ENCODE results near the gene NME5. TPM values are rescaled to one million over a fixed set of nuclear protein-coding genes. Genes with fewer than 3 reads are reported as not detected.

NME5 gene
- total RNA-seq, 1 donor from 2014 or later, result not detected

- Mint-ChIP-seq H3K36me3 (ENCODE audit: low read depth) (no peaks in the 10 kb centered on the region), H3K4me3 (no peak overlapping the region), H3K4me1 (peaks cover 7% of the 10 kb centered on the region), H3K27ac (no peak overlapping the region), H3K9me3 (no peaks in the 10 kb centered on the region), H3K27me3 (peaks cover 5% of the 10 kb centered on the region)
- no peak for TF ChIP-seq CTCF (IDR thresholded peaks at IDR 0.05)
- ChIA-PET POLR2A (no interaction called here), CTCF (interaction anchor here (1.0 kb wide), 1 partner anchor 36 kb away, joined by 3 read pairs; no protein-coding TSS in a partner anchor)
- no peak for DNase-seq
- no peak for ATAC-seq (ENCODE audit: low read depth)
- intact Hi-C loops (cut with micrococcal nuclease), result no loop called here
These were observed 42.0 kb downstream of the NME5 start for GRCh38 chr5:138096997-138097828.

DNA sequence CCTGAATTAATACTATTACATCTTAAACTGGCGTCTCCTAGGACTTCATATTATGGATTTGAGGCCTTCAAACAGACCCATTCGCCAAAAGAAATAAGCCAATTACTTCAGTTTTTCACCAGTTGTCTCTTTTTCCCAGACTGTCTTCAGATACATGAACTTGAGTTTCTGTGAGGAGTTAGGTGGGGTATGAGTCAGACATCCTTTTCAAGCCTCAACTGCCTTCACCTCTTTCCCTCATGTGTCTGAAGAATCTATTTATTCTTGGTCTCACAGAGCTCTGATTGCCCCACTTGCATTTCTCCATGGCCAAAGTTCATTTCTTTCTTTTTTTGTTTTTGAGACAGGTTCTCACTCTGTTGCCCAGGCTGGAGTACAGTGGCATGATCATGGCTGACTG, 42.9 kb downstream of the NME5 start:
- no peak overlapping the region for H3K4me3 Mint-ChIP-seq
- TF ChIP-seq CTCF (IDR thresholded peaks at IDR 0.05), result no peak
- DNase-seq, result no peak
- ChIA-PET CTCF (interaction anchor here (1.0 kb wide), 1 partner anchor 37 kb away, joined by 3 read pairs; no protein-coding TSS in a partner anchor), POLR2A (no interaction called here)
- H3K27me3 Mint-ChIP-seq, result peaks cover 7% of the 10 kb centered on the region
- no peak for ATAC-seq (ENCODE audit: low read depth)
- peaks cover 2% of the 10 kb centered on the region for H3K4me1 Mint-ChIP-seq
- H3K9me3 Mint-ChIP-seq, result no peaks in the 10 kb centered on the region
- no peak overlapping the region for H3K27ac Mint-ChIP-seq
- H3K36me3 Mint-ChIP-seq (ENCODE audit: low read depth), result no peaks in the 10 kb centered on the region
- intact Hi-C loops (cut with micrococcal nuclease), result no loop called here

GRCh38 chr5:138095100-138095907, 43.9 kb downstream of the NME5 start:
- ChIA-PET CTCF (no interaction called here), POLR2A (no interaction called here)
- ATAC-seq (ENCODE audit: low read depth) (no peak), DNase-seq (no peak)
- no peak overlapping the region for H3K4me3 Mint-ChIP-seq
- H3K27me3 Mint-ChIP-seq, result peaks cover 13% of the 10 kb centered on the region
- intact Hi-C loops (cut with micrococcal nuclease), result no loop called here
- H3K4me1 Mint-ChIP-seq, result no peaks in the 10 kb centered on the region
- no peaks in the 10 kb centered on the region for H3K9me3 Mint-ChIP-seq
- H3K36me3 Mint-ChIP-seq (ENCODE audit: low read depth), result no peaks in the 10 kb centered on the region
- TF ChIP-seq CTCF (IDR thresholded peaks at IDR 0.05), result no peak
- H3K27ac Mint-ChIP-seq, result no peak overlapping the region

DNA sequence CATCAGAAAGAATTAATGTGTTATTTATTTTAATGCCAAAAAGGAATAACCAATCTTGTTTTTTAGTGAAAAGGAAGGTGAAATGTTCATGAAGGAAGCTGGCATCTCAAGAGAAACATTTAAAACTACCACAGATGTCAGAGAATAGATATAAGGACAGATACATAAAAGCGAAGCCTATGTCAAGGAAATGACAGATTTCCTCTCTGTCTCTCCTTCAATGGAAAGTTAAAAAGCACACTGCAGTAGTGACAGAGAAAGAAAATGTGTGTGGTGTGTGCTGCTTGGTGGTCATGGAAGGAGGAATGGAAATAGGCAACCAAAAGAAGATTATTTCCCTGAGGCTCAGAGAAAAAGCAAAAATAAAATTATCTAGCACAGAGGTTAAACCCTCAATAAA, 46.2 kb downstream of the NME5 start:
- TF ChIP-seq CTCF (IDR thresholded peaks at IDR 0.05), result no peak
- H3K9me3 Mint-ChIP-seq, result no peaks in the 10 kb centered on the region
- no peaks in the 10 kb centered on the region for H3K4me1 Mint-ChIP-seq
- ChIA-PET POLR2A (no interaction called here), CTCF (no interaction called here)
- H3K4me3 Mint-ChIP-seq, result no peak overlapping the region
- ATAC-seq (ENCODE audit: low read depth) (no peak), DNase-seq (no peak)
- H3K27me3 Mint-ChIP-seq, result peaks cover 11% of the 10 kb centered on the region
- no peak overlapping the region for H3K27ac Mint-ChIP-seq
- intact Hi-C loops (cut with micrococcal nuclease), result no loop called here
- H3K36me3 Mint-ChIP-seq (ENCODE audit: low read depth), result no peaks in the 10 kb centered on the region

DNA sequence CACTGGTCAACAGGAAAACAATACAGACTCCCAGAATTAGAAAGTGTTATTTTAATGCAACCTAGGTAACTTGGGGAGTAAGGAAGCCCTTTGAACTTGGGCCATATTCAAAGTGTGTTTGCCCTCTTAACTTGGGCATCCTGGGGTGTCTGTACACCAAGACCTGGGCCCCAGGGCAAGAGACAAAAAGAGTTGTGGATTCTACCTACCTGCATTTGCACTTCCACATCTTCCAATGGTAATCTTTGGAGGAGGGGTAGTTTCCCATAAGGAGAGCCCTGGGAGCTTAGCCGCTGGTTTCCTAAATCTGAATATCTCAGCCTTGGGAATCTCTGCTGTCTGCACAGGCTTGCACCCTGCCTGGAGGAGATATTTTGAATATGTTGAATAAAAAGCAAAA, 46.9 kb downstream of the NME5 start:
- no peak overlapping the region for H3K4me3 Mint-ChIP-seq
- DNase-seq, result no peak
- POLR2A ChIA-PET, result no interaction called here
- H3K36me3 Mint-ChIP-seq (ENCODE audit: low read depth), result no peaks in the 10 kb centered on the region
- H3K4me1 Mint-ChIP-seq, result no peaks in the 10 kb centered on the region
- H3K27ac Mint-ChIP-seq, result no peak overlapping the region
- intact Hi-C loops (cut with micrococcal nuclease), result no loop called here
- CTCF ChIA-PET, result no interaction called here
- peaks cover 11% of the 10 kb centered on the region for H3K27me3 Mint-ChIP-seq
- TF ChIP-seq CTCF (IDR thresholded peaks at IDR 0.05), result no peak
- ATAC-seq (ENCODE audit: low read depth), result no peak
- H3K9me3 Mint-ChIP-seq, result no peaks in the 10 kb centered on the region
